Colonic mucosa (tissue), 4 donors: ENCODE measurements around the gene TRABD2B. TPM values are rescaled to one million over a fixed set of nuclear protein-coding genes. Genes with fewer than 3 reads are reported as not detected.

ENCODE experiments used
- DNase-seq: peaks from one replicate; pipeline ENCODE4 v3.0.0-alpha.2; 2020
- H3K27ac ChIP-seq: fragments of 200-600 bp; one replicate; pipeline ENCODE4 v1.8.0; 2021
- H3K27me3 ChIP-seq: fragments of 200-600 bp; one replicate; pipeline ENCODE4 v1.8.0; 2021
- H3K36me3 ChIP-seq: fragments of 200-600 bp; one replicate; pipeline ENCODE4 v1.8.0; 2021
- H3K4me1 ChIP-seq: fragments of 200-600 bp; one replicate; pipeline ENCODE4 v1.8.0; 2021; ENCODE audit warnings: mild to moderate bottlenecking
- H3K4me3 ChIP-seq: fragments of 200-600 bp; one replicate; pipeline ENCODE4 v1.8.0; 2021
- H3K9ac ChIP-seq, 2 donors: one replicate each; pipeline ENCODE4 v1.7.0; 2013; ENCODE audit warnings: control low read depth in 2 of 2, low read depth in 2 of 2, low read length in 2 of 2
- H3K9me3 ChIP-seq: fragments of 200-600 bp; one replicate; pipeline ENCODE4 v1.8.0; 2021
- intact Hi-C: fragments of 100-400 bp; cut with DNase I; formaldehyde crosslinking; loops from one replicate; pipeline ENCODE4 v1.14.1; 2022
- total RNA-seq, 2 donors: library from RNA; stranded (reverse); fragmentation: NEBNext Ultra II Directional in 1 of 2; extraction: Animal tissue kit (Norgen Biotek cat#: 25700) in 1 of 2; gene quantifications; one replicate each; pipeline ENCODE4 v1.2.1, GENCODE V29; 2021
- TF ChIP-seq, protein P1 (sequence below): fragments of 200-600 bp; IDR thresholded peaks from one replicate; pipeline ENCODE4 v1.8.0; 2022; ENCODE audit warnings: antibody characterized with exemption, mild to moderate bottlenecking
- donor health status: healthy.
- donor health status: DM: no; HTN: no; CAD: no.
- donor health status: DM: no; HTN: no; CAD: no.

The TRABD2B gene
- total RNA-seq, 2 donors from 2014 or later, result 0.42 to 0.77 TPM

DNA sequence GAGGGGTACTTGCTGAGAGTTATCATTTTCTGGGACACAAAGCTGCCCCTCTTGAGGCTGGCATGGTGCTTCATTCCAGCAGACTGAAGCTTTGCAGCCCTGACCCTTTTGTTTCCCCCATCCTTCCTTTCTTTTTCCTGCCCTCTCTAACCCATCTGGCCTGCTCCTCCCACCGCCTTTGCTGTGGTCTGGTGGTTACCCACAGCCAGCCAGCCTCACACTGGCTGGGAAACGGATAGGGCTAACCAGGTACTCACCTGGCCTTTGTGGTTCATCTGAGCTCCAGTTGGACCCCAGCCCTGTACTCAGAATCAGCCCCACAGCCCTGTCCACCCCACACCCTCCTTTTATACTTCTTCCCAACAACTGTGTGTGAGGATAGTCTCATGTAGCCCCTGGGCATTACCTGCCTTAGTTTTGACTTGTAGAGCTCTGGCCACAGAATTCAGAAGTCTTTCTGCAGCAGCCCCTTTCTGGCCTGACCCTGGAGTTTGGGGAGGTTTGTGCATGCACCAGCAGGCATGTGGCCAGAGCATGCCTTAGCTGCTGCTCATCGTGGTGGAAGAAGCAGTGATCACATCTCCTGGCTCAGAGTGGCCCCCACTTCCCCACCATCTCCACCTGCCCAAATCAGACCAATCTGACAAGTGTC, 138.0 kb downstream of the TRABD2B start:
- H3K27me3 ChIP-seq, result no peaks in the 10 kb centered on the region
- H3K27ac ChIP-seq, result no peak overlapping the region
- intact Hi-C loops, result no loop called here
- H3K36me3 ChIP-seq, result no peaks in the 10 kb centered on the region
- no peak for DNase-seq
- H3K4me1 ChIP-seq, result no peaks in the 10 kb centered on the region
- TF ChIP-seq, protein P1, sequence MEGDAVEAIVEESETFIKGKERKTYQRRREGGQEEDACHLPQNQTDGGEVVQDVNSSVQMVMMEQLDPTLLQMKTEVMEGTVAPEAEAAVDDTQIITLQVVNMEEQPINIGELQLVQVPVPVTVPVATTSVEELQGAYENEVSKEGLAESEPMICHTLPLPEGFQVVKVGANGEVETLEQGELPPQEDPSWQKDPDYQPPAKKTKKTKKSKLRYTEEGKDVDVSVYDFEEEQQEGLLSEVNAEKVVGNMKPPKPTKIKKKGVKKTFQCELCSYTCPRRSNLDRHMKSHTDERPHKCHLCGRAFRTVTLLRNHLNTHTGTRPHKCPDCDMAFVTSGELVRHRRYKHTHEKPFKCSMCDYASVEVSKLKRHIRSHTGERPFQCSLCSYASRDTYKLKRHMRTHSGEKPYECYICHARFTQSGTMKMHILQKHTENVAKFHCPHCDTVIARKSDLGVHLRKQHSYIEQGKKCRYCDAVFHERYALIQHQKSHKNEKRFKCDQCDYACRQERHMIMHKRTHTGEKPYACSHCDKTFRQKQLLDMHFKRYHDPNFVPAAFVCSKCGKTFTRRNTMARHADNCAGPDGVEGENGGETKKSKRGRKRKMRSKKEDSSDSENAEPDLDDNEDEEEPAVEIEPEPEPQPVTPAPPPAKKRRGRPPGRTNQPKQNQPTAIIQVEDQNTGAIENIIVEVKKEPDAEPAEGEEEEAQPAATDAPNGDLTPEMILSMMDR, result no peak
- no peak overlapping the region for H3K9ac ChIP-seq
- H3K9me3 ChIP-seq, result no peaks in the 10 kb centered on the region
- no peak overlapping the region for H3K4me3 ChIP-seq

- intact Hi-C loops, result no loop called here
- H3K9me3 ChIP-seq, result no peaks in the 10 kb centered on the region
- no peak for DNase-seq
- no peak overlapping the region for H3K4me3 ChIP-seq
- H3K4me1 ChIP-seq, result no peaks in the 10 kb centered on the region
- no peaks in the 10 kb centered on the region for H3K27me3 ChIP-seq
- H3K36me3 ChIP-seq, result no peaks in the 10 kb centered on the region
- H3K27ac ChIP-seq, result no peak overlapping the region
- H3K9ac ChIP-seq, result no peak overlapping the region
- TF ChIP-seq, protein P1, result no peak
Observed at GRCh38 chr1:47856996-47857395, 140.2 kb downstream of the TRABD2B start.

DNA sequence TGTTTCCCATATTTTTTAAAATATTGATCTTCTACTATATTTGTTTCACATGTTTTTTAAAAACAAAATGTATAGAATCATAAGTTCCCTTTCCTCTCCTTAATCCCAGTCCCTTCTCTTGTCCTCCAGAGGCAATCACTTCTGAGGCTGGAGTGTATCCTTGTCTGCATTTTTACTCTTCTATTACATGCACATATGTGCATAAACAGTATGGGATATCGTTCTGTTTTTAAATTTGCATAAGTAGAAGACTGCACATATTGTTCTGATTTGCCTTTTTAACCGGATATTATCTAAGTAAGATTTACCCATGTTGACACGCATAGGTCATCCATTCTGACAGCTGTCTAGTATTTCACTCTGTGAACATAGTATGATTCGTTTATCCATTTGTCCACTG, 142.0 kb downstream of the TRABD2B start:
- H3K36me3 ChIP-seq, result no peaks in the 10 kb centered on the region
- H3K9me3 ChIP-seq, result no peaks in the 10 kb centered on the region
- H3K4me1 ChIP-seq, result no peaks in the 10 kb centered on the region
- H3K4me3 ChIP-seq, result no peak overlapping the region
- TF ChIP-seq, protein P1, result no peak
- H3K27ac ChIP-seq, result no peak overlapping the region
- no peak overlapping the region for H3K9ac ChIP-seq
- H3K27me3 ChIP-seq, result no peaks in the 10 kb centered on the region
- intact Hi-C loops, result no loop called here
- DNase-seq, result no peak

- TF ChIP-seq, protein P1, result no peak
- DNase-seq, result no peak
- intact Hi-C loops, result no loop called here
Observed at GRCh38 chr1:47854552-47855144, 142.5 kb downstream of the TRABD2B start.

GRCh38 chr1:47853852-47854251, 143.3 kb downstream of the TRABD2B start:
- Histone ChIP-seq H3K9me3 (no peaks in the 10 kb centered on the region), H3K9ac (no peak overlapping the region), H3K4me1 (no peaks in the 10 kb centered on the region), H3K36me3 (no peaks in the 10 kb centered on the region), H3K27me3 (no peaks in the 10 kb centered on the region), H3K4me3 (no peak overlapping the region), H3K27ac (no peak overlapping the region)
- intact Hi-C loops, result no loop called here
- TF ChIP-seq, protein P1, result no peak
- no peak for DNase-seq

More at GRCh38 chr1:47854552-47855144, 142.5 kb downstream of the TRABD2B start:
- no peaks in the 10 kb centered on the region for H3K27me3 ChIP-seq
- no peak overlapping the region for H3K27ac ChIP-seq
- H3K9me3 ChIP-seq, result no peaks in the 10 kb centered on the region
- no peaks in the 10 kb centered on the region for H3K36me3 ChIP-seq
- no peak overlapping the region for H3K9ac ChIP-seq
- no peak overlapping the region for H3K4me3 ChIP-seq
- H3K4me1 ChIP-seq, result no peaks in the 10 kb centered on the region
